GM23338 (cell line): Measurements from ENCODE around the gene CDK18. TPM values are rescaled to one million over a fixed set of nuclear protein-coding genes. Genes with fewer than 3 reads are reported as not detected.
A peak's percentile ranks its signal among the peaks of the same experiment; 100 is the strongest.

Experiments used
- ATAC-seq: fragments of 200-7000 bp; cut with Tn5 transposase; 3 replicates; pipeline ENCODE4 v1.9.1; 2020
- DNase-seq: peaks from one replicate; pipeline ENCODE4 v3.0.0-alpha.2; 2015; ENCODE audit warnings: low spot score
- H2AFZ ChIP-seq: fragments of 200-600 bp; sonication (generic); 2 replicates; pipeline ENCODE4 v1.8.0; 2016; ENCODE audit warnings: antibody characterized with exemption, mild to moderate bottlenecking, moderate library complexity
- H3F3A ChIP-seq: fragments of 200-600 bp; sonication (generic); replicated peaks from 2 replicates; pipeline ENCODE4 v1.8.0; 2017; ENCODE audit warnings: antibody characterized with exemption, mixed run types, low read depth
- H3K27ac ChIP-seq: fragments of 200-600 bp; sonication (generic); 2 replicates; pipeline ENCODE4 v1.6.1; 2016; ENCODE audit warnings: low read depth
- H3K27me3 ChIP-seq: fragments of 200-600 bp; sonication (generic); 2 replicates; pipeline ENCODE4 v1.8.0; 2016; ENCODE audit warnings: mild to moderate bottlenecking, mixed run types, moderate library complexity; ENCODE audit not compliant: insufficient read depth
- H3K36me3 ChIP-seq: fragments of 200-600 bp; sonication (generic); 2 replicates; pipeline ENCODE4 v1.8.0; 2016; ENCODE audit warnings: mild to moderate bottlenecking; ENCODE audit not compliant: insufficient read depth
- H3K4me1 ChIP-seq: fragments of 200-600 bp; sonication (generic); 2 replicates; pipeline ENCODE4 v1.8.0; 2016; ENCODE audit warnings: mild to moderate bottlenecking, moderate library complexity; ENCODE audit not compliant: insufficient read depth
- H3K4me2 ChIP-seq: fragments of 200-600 bp; sonication (generic); 2 replicates; pipeline ENCODE4 v1.7.1; 2017; ENCODE audit warnings: mixed run types
- H3K4me3 ChIP-seq: fragments of 200-600 bp; sonication (generic); 2 replicates; pipeline ENCODE4 v1.6.1; 2016; ENCODE audit warnings: mixed run types
- H3K79me2 ChIP-seq: fragments of 200-600 bp; sonication (generic); replicated peaks from 2 replicates; pipeline ENCODE4 v1.8.0; 2017; ENCODE audit warnings: mild to moderate bottlenecking; ENCODE audit not compliant: insufficient read depth
- H3K9me2 ChIP-seq: fragments of 200-600 bp; sonication (generic); 2 replicates; pipeline ENCODE4 v1.8.0; 2017; ENCODE audit not compliant: insufficient read depth
- H4K20me1 ChIP-seq: fragments of 200-600 bp; sonication (generic); replicated peaks from 2 replicates; pipeline ENCODE4 v1.8.0; 2017; ENCODE audit warnings: mild to moderate bottlenecking; ENCODE audit not compliant: insufficient read depth
- H3K27ac Mint-ChIP-seq: 2 replicates; pipeline ENCODE4 v1.8.0; 2020; ENCODE audit warnings: inconsistent platforms, mild to moderate bottlenecking, moderate library complexity, mixed read lengths
- H3K27me3 Mint-ChIP-seq: 3 replicates; pipeline ENCODE4 v1.8.0; 2022; ENCODE audit warnings: low read depth, mild to moderate bottlenecking, moderate library complexity, mixed read lengths, inconsistent platforms; ENCODE audit not compliant: insufficient read depth, poor library complexity
- H3K36me3 Mint-ChIP-seq: 3 replicates; pipeline ENCODE4 v1.8.0; 2021; ENCODE audit warnings: low read depth, mild to moderate bottlenecking, inconsistent platforms, moderate library complexity, mixed read lengths
- H3K4me1 Mint-ChIP-seq: 3 replicates; pipeline ENCODE4 v1.8.0; 2020; ENCODE audit warnings: mild to moderate bottlenecking, inconsistent platforms, mixed read lengths
- H3K4me3 Mint-ChIP-seq: 3 replicates; pipeline ENCODE4 v1.8.0; 2021; ENCODE audit warnings: moderate library complexity, mild to moderate bottlenecking, inconsistent platforms, mixed read lengths
- H3K9me3 Mint-ChIP-seq: 3 replicates; pipeline ENCODE4 v1.8.0; 2020; ENCODE audit warnings: moderate library complexity, mild to moderate bottlenecking, inconsistent platforms, mixed read lengths
- CREB1 ChIP-seq: fragments of 250-450 bp; sonication (Bioruptor Pico); IDR thresholded peaks from 2 replicates; pipeline ENCODE4 v1.5.0; 2020; ENCODE audit warnings: low read depth, mild to moderate bottlenecking, moderate library complexity
- ETS1 ChIP-seq: IDR thresholded peaks from 2 replicates; pipeline ENCODE4 v1.6.1; 2016; ENCODE audit warnings: antibody characterized with exemption
- EZH2 ChIP-seq: fragments of 200-600 bp; sonication (generic); IDR thresholded peaks from one replicate; pipeline ENCODE4 v1.8.0; 2017; ENCODE audit warnings: antibody characterized with exemption, mild to moderate bottlenecking, low read depth; ENCODE audit not compliant: unreplicated experiment
- EZH2phosphoT487 ChIP-seq: fragments of 200-600 bp; sonication (generic); IDR thresholded peaks from one replicate; pipeline ENCODE4 v1.8.1; 2018; ENCODE audit warnings: antibody characterized with exemption; ENCODE audit not compliant: unreplicated experiment
- JUNB ChIP-seq: IDR thresholded peaks from one replicate; pipeline ENCODE4 v1.6.1; 2016; ENCODE audit warnings: antibody characterized with exemption; ENCODE audit not compliant: unreplicated experiment
- NANOG ChIP-seq: IDR thresholded peaks from 2 replicates; pipeline ENCODE4 v1.6.1; 2016; ENCODE audit warnings: antibody characterized with exemption, borderline replicate concordance
- POLR2AphosphoS5 ChIP-seq: IDR thresholded peaks from 2 replicates; pipeline ENCODE4 v1.6.1; 2016; ENCODE audit warnings: antibody characterized with exemption, low read depth
- REST ChIP-seq: IDR thresholded peaks from one replicate; pipeline ENCODE4 v1.6.1; 2018; ENCODE audit warnings: antibody characterized with exemption; ENCODE audit not compliant: unreplicated experiment
- STAT1 ChIP-seq: IDR thresholded peaks from one replicate; pipeline ENCODE4 v1.6.1; 2016; ENCODE audit warnings: antibody characterized with exemption; ENCODE audit not compliant: unreplicated experiment
- ZNF114 ChIP-seq: fragments of 250-450 bp; sonication (Bioruptor Pico); IDR thresholded peaks from 2 replicates; pipeline ENCODE4 v1.5.0; 2020; ENCODE audit warnings: mild to moderate bottlenecking, moderate library complexity
- ZNF331 ChIP-seq: fragments of 250-450 bp; sonication (Bioruptor Pico); IDR thresholded peaks from 2 replicates; pipeline ENCODE4 v1.5.0; 2020; ENCODE audit warnings: low read depth, mild to moderate bottlenecking, moderate library complexity
- polyA plus RNA-seq: library from polyadenylated mRNA; unstranded; fragments of >200 nt; fragmentation: Nextera tagmentation; extraction: Ambion mirVana; gene quantifications from 2 replicates; pipeline ENCODE4 v1.2.1, GENCODE V29; 2016
- total RNA-seq: library from RNA; depleted of rRNA; stranded (reverse); fragments of >200 nt; shearing (Covaris generic); gene quantifications from 2 replicates; pipeline ENCODE4 v1.2.3, GENCODE V29; 2014
- TF ChIP-seq, protein P1 (sequence below): fragments of 250-450 bp; sonication (Bioruptor Pico); IDR thresholded peaks from 2 replicates; pipeline ENCODE4 v1.5.0; 2020; ENCODE audit warnings: mild to moderate bottlenecking, moderate library complexity
- TF ChIP-seq, protein P2 (sequence below), 2 experiments: fragments of 200-600 bp in 1 of 2; sonication (generic) in 1 of 2; conservative IDR thresholded peaks; 2 replicates each; pipeline versions ENCODE4 v1.5.1 to v1.6.1; 2016 to 2017; ENCODE audit warnings: antibody characterized with exemption in 2 of 2, low read depth in 2 of 2, mild to moderate bottlenecking in 2 of 2, moderate library complexity in 1 of 2

CDK18 gene
- total and polyA plus RNA-seq, 2 experiments from 2014 or later: 21.1 to 46.5 TPM

DNA sequence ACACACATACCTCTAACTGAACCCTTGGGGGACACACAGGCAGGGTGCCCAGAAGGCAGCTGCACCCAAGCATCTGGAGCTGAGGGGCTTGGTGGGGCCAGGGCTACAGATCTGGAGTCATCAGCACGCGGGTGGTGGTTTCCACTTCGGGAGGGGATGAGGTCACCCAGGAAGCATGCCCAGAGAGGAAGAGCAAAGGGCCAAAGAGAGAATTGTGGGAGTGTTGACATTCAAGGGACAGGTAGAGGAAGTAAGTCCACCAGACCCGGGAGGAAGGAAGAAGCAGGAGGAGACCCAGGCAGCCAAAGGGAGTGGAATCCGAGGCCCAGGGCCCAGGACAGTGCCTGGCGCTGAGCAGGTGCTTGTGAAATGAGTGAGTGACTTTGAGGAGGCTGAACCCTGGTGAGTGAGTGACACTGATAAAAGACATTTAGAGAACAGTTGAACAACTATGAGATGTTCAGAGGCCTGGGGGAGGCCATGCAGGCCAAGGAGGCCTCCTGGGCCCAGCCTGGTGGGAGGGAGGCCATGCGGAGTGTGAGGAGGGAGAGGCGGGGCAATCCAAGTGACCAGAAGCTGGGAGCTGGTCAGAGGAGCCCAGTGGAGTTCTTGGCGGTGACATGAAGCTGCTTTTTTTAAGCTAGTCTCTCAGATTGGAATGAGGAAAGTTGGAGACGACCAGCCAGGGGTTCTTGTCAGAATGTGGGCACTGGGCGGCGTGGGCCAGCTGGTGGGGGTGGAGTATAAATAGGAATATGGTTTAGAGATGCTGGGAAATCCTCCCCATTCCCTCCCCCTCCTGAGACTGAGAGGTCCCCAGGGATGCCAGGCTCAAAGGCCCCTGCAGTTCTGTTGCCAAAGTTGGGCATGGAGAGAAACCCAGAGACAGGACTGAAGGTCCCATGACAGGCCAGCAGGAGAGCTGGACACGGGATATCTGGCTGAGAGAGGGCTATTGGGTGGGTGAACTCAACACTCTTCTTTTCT is 7.9 kb downstream of the CDK18 start:
- H3K4me2 ChIP-seq: no peak overlapping the region
- no peak overlapping the region for H3K4me3 ChIP-seq
- TF ChIP-seq EZH2 (no peak), NANOG (no peak), EZH2phosphoT487 (no peak), ETS1 (no peak), JUNB (no peak), CREB1 (no peak), STAT1 (no peak), POLR2AphosphoS5 (no peak), ZNF331 (CRISPR knock-in tag) (no peak), ZNF114 (CRISPR knock-in tag) (no peak), REST (no peak)
- TF ChIP-seq, protein P1, sequence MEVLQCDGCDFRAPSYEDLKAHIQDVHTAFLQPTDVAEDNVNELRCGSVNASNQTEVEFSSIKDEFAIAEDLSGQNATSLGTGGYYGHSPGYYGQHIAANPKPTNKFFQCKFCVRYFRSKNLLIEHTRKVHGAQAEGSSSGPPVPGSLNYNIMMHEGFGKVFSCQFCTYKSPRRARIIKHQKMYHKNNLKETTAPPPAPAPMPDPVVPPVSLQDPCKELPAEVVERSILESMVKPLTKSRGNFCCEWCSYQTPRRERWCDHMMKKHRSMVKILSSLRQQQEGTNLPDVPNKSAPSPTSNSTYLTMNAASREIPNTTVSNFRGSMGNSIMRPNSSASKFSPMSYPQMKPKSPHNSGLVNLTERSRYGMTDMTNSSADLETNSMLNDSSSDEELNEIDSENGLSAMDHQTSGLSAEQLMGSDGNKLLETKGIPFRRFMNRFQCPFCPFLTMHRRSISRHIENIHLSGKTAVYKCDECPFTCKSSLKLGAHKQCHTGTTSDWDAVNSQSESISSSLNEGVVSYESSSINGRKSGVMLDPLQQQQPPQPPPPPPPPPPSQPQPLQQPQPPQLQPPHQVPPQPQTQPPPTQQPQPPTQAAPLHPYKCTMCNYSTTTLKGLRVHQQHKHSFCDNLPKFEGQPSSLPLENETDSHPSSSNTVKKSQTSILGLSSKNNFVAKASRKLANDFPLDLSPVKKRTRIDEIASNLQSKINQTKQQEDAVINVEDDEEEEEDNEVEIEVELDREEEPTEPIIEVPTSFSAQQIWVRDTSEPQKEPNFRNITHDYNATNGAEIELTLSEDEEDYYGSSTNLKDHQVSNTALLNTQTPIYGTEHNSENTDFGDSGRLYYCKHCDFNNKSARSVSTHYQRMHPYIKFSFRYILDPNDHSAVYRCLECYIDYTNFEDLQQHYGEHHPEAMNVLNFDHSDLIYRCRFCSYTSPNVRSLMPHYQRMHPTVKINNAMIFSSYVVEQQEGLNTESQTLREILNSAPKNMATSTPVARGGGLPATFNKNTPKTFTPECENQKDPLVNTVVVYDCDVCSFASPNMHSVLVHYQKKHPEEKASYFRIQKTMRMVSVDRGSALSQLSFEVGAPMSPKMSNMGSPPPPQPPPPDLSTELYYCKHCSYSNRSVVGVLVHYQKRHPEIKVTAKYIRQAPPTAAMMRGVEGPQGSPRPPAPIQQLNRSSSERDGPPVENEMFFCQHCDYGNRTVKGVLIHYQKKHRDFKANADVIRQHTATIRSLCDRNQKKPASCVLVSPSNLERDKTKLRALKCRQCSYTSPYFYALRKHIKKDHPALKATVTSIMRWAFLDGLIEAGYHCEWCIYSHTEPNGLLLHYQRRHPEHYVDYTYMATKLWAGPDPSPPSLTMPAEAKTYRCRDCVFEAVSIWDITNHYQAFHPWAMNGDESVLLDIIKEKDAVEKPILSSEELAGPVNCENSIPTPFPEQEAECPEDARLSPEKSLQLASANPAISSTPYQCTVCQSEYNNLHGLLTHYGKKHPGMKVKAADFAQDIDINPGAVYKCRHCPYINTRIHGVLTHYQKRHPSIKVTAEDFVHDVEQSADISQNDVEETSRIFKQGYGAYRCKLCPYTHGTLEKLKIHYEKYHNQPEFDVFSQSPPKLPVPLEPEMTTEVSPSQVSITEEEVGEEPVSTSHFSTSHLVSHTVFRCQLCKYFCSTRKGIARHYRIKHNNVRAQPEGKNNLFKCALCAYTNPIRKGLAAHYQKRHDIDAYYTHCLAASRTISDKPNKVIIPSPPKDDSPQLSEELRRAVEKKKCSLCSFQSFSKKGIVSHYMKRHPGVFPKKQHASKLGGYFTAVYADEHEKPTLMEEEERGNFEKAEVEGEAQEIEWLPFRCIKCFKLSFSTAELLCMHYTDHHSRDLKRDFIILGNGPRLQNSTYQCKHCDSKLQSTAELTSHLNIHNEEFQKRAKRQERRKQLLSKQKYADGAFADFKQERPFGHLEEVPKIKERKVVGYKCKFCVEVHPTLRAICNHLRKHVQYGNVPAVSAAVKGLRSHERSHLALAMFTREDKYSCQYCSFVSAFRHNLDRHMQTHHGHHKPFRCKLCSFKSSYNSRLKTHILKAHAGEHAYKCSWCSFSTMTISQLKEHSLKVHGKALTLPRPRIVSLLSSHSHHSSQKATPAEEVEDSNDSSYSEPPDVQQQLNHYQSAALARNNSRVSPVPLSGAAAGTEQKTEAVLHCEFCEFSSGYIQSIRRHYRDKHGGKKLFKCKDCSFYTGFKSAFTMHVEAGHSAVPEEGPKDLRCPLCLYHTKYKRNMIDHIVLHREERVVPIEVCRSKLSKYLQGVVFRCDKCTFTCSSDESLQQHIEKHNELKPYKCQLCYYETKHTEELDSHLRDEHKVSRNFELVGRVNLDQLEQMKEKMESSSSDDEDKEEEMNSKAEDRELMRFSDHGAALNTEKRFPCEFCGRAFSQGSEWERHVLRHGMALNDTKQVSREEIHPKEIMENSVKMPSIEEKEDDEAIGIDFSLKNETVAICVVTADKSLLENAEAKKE (CRISPR knock-in tag): no peak
- TF ChIP-seq, protein P2, sequence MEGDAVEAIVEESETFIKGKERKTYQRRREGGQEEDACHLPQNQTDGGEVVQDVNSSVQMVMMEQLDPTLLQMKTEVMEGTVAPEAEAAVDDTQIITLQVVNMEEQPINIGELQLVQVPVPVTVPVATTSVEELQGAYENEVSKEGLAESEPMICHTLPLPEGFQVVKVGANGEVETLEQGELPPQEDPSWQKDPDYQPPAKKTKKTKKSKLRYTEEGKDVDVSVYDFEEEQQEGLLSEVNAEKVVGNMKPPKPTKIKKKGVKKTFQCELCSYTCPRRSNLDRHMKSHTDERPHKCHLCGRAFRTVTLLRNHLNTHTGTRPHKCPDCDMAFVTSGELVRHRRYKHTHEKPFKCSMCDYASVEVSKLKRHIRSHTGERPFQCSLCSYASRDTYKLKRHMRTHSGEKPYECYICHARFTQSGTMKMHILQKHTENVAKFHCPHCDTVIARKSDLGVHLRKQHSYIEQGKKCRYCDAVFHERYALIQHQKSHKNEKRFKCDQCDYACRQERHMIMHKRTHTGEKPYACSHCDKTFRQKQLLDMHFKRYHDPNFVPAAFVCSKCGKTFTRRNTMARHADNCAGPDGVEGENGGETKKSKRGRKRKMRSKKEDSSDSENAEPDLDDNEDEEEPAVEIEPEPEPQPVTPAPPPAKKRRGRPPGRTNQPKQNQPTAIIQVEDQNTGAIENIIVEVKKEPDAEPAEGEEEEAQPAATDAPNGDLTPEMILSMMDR (conservative IDR thresholded peaks at IDR 0.05; ENCODE audit: low read depth in 2 of 2): no peak
- peaks cover 14% of the 10 kb centered on the region for H3K79me2 ChIP-seq
- H3K27me3 ChIP-seq: no peaks in the 10 kb centered on the region
- ATAC-seq (peak; percentile 15; the same call in 1 of the 3 replicates), DNase-seq (no peak)
- H3K9me2 ChIP-seq: 0 out of 2 replicates have a peak, but pooled peaks cover 4% of the 10 kb centered on the region
- H3K27ac ChIP-seq: no peak overlapping the region
- Mint-ChIP-seq H3K4me3 (no peak overlapping the region), H3K27me3 (peaks cover 8% of the 10 kb centered on the region), H3K36me3 (peaks cover 2% of the 10 kb centered on the region; the same call in 1 of the 3 replicates), H3K27ac (no peak overlapping the region), H3K9me3 (no peaks in the 10 kb centered on the region), H3K4me1 (peaks cover 53% of the 10 kb centered on the region)
- no peak overlapping the region for H2AFZ ChIP-seq
- H3K36me3 ChIP-seq: no peaks in the 10 kb centered on the region
- peaks cover 4% of the 10 kb centered on the region; the same call in 1 of the 2 replicates for H3K4me1 ChIP-seq
- no peaks in the 10 kb centered on the region for H3F3A ChIP-seq
- H4K20me1 ChIP-seq: peaks cover 10% of the 10 kb centered on the region
